ENCODE results near the gene ZCCHC2.

The ZCCHC2 gene

GRCh38 chr18:62545098-62545497, 22.3 kb downstream of the ZCCHC2 start:
- no peaks in the 10 kb centered on the region; the same call in 1 of the 2 replicates for H4K20me1 ChIP-seq (ENCODE audit: low read depth, low read length)
- H3K79me2 ChIP-seq (ENCODE audit: insufficient read depth, low read length): peaks cover 9% of the 10 kb centered on the region; the same call in 1 of the 2 replicates
- TF ChIP-seq EZH2phosphoT487 (conservative IDR thresholded peaks at IDR 0.05; ENCODE audit: low read length) (no peak), CTCF (IDR thresholded peaks at IDR 0.05; ENCODE audit: insufficient read depth, low read length, poor library complexity, severe bottlenecking) (no peak)
- no peaks in the 10 kb centered on the region for H3K9me2 ChIP-seq (replicated peaks; ENCODE audit: insufficient read depth, low read length)
- no peaks in the 10 kb centered on the region for H3F3A ChIP-seq (ENCODE audit: insufficient read depth)
- no peak overlapping the region for H3K9ac ChIP-seq (ENCODE audit: low read length)
- no peaks in the 10 kb centered on the region for H3K27me3 ChIP-seq (ENCODE audit: low read length)
- H3K4me3 ChIP-seq (ENCODE audit: insufficient read depth, low read length, poor library complexity, severe bottlenecking): no peak overlapping the region
- H3K27ac ChIP-seq (ENCODE audit: low read depth, low read length): no peak overlapping the region
- H2AFZ ChIP-seq (ENCODE audit: low read depth, low read length, severe bottlenecking): no peak overlapping the region
- H3K36me3 ChIP-seq (ENCODE audit: low read length): peaks cover 43% of the 10 kb centered on the region
- no peak overlapping the region for H3K4me2 ChIP-seq (ENCODE audit: low read depth, low read length, poor library complexity, severe bottlenecking)
- H3K9me3 ChIP-seq (ENCODE audit: insufficient read depth, low read length): no peaks in the 10 kb centered on the region

- Histone ChIP-seq H3K79me2 (ENCODE audit: insufficient read depth, low read length) (no peaks in the 10 kb centered on the region), H3K4me3 (ENCODE audit: insufficient read depth, low read length, poor library complexity, severe bottlenecking) (no peak overlapping the region), H3K9me2 (replicated peaks; ENCODE audit: insufficient read depth, low read length) (no peaks in the 10 kb centered on the region), H4K20me1 (ENCODE audit: low read depth, low read length) (no peaks in the 10 kb centered on the region), H3K9me3 (ENCODE audit: insufficient read depth, low read length) (no peaks in the 10 kb centered on the region), H3K27me3 (ENCODE audit: low read length) (no peaks in the 10 kb centered on the region), H3K36me3 (ENCODE audit: low read length) (peaks cover 23% of the 10 kb centered on the region), H3F3A (ENCODE audit: insufficient read depth) (no peaks in the 10 kb centered on the region), H3K4me2 (ENCODE audit: low read depth, low read length, poor library complexity, severe bottlenecking) (no peak overlapping the region), H2AFZ (ENCODE audit: low read depth, low read length, severe bottlenecking) (no peak overlapping the region), H3K27ac (ENCODE audit: low read depth, low read length) (no peak overlapping the region), H3K9ac (ENCODE audit: low read length) (no peak overlapping the region)
- TF ChIP-seq CTCF (IDR thresholded peaks at IDR 0.05; ENCODE audit: insufficient read depth, low read length, poor library complexity, severe bottlenecking) (no peak), EZH2phosphoT487 (conservative IDR thresholded peaks at IDR 0.05; ENCODE audit: low read length) (no peak)
Measured at GRCh38 chr18:62549755-62550154, 26.9 kb downstream of the ZCCHC2 start.

GRCh38 chr18:62550746-62551145, 27.9 kb downstream of the ZCCHC2 start:
- Histone ChIP-seq H3F3A (ENCODE audit: insufficient read depth) (no peaks in the 10 kb centered on the region), H3K27ac (ENCODE audit: low read depth, low read length) (no peak overlapping the region), H3K79me2 (ENCODE audit: insufficient read depth, low read length) (no peaks in the 10 kb centered on the region), H2AFZ (ENCODE audit: low read depth, low read length, severe bottlenecking) (no peak overlapping the region), H3K4me3 (ENCODE audit: insufficient read depth, low read length, poor library complexity, severe bottlenecking) (no peak overlapping the region), H3K36me3 (ENCODE audit: low read length) (peaks cover 13% of the 10 kb centered on the region), H3K9me3 (ENCODE audit: insufficient read depth, low read length) (no peaks in the 10 kb centered on the region), H3K4me2 (ENCODE audit: low read depth, low read length, poor library complexity, severe bottlenecking) (no peak overlapping the region), H3K27me3 (ENCODE audit: low read length) (no peaks in the 10 kb centered on the region), H3K9me2 (replicated peaks; ENCODE audit: insufficient read depth, low read length) (no peaks in the 10 kb centered on the region), H3K9ac (ENCODE audit: low read length) (no peak overlapping the region), H4K20me1 (ENCODE audit: low read depth, low read length) (no peaks in the 10 kb centered on the region)
- TF ChIP-seq CTCF (IDR thresholded peaks at IDR 0.05; ENCODE audit: insufficient read depth, low read length, poor library complexity, severe bottlenecking) (no peak), EZH2phosphoT487 (conservative IDR thresholded peaks at IDR 0.05; ENCODE audit: low read length) (no peak)

Measured in SU-DHL-6 (cell line).